Prostate gland (tissue), 2 donors: ENCODE results near the gene ISX.
"Not testable (repeated sequence)": the region's sequence is repeated elsewhere in the genome, so short reads cannot be mapped to it uniquely, and the experiment has no call there.

Experiments used
- CTCF ChIP-seq, 4 experiments: fragments of 200-600 bp in 2 of 4; fragments of 450-650 bp in 2 of 4; sonication (generic) in 2 of 4; IDR thresholded peaks; 1 replicate in 3 of 4; 2 replicates in 1 of 4; pipeline ENCODE4 v1.5.1; 2016 to 2019; ENCODE audit warnings: antibody characterized with exemption in 4 of 4, mild to moderate bottlenecking in 2 of 4, moderate library complexity in 2 of 4
- POLR2A ChIP-seq: fragments of 450-650 bp; IDR thresholded peaks from one replicate; pipeline ENCODE4 v1.6.1; 2016; ENCODE audit warnings: antibody characterized with exemption, mild to moderate bottlenecking
- POLR2AphosphoS5 ChIP-seq: sonication (generic); formaldehyde crosslinking; IDR thresholded peaks from one replicate; pipeline ENCODE4 v1.6.1; 2017; ENCODE audit warnings: antibody characterized with exemption

- not testable (repeated sequence) for TF ChIP-seq CTCF (IDR thresholded peaks at IDR 0.05); POLR2A; POLR2AphosphoS5
These were observed 35.8 kb upstream of the ISX start for GRCh38 chr22:35030112-35030511.
